Osteoblast (primary cell): ENCODE measurements around the gene GNG13. TPM values are rescaled to one million over a fixed set of nuclear protein-coding genes. Genes with fewer than 3 reads are reported as not detected.
"Not testable (repeated sequence)": the region's sequence is repeated elsewhere in the genome, so short reads cannot be mapped to it uniquely, and the experiment has no call there.

Experiments
- DNase-seq: peaks from one replicate; pipeline ENCODE4 v3.0.0; 2011; ENCODE audit warnings: low spot score, mixed read lengths; ENCODE audit not compliant: insufficient read length; ENCODE audit errors: missing footprints
- H2AFZ ChIP-seq: 2 replicates; pipeline ENCODE4 v1.6.0; 2011; ENCODE audit warnings: mild to moderate bottlenecking, low read length
- H3K27ac ChIP-seq: 2 replicates; pipeline ENCODE4 v1.5.1; 2011; ENCODE audit warnings: mild to moderate bottlenecking, low read depth, low read length, moderate library complexity
- H3K27me3 ChIP-seq: 2 replicates; pipeline ENCODE4 v1.6.0; 2012; ENCODE audit warnings: mild to moderate bottlenecking, control low read depth, inconsistent platforms, low read length, moderate library complexity; ENCODE audit not compliant: insufficient read depth
- H3K36me3 ChIP-seq: 2 replicates; pipeline ENCODE4 v1.5.1; 2011; ENCODE audit warnings: mild to moderate bottlenecking, low read length, control low read depth, moderate library complexity; ENCODE audit not compliant: insufficient read depth
- H3K4me1 ChIP-seq: 2 replicates; pipeline ENCODE4 v1.5.1; 2011; ENCODE audit warnings: mild to moderate bottlenecking, low read length, control low read depth, moderate library complexity; ENCODE audit not compliant: insufficient read depth
- H3K4me2 ChIP-seq: 2 replicates; pipeline ENCODE4 v1.6.0; 2011; ENCODE audit warnings: mild to moderate bottlenecking, low read length; ENCODE audit not compliant: insufficient read depth
- H3K4me3 ChIP-seq: fragments of 200-600 bp; sonication (generic); 3 replicates; pipeline ENCODE4 v1.5.1; 2012; ENCODE audit warnings: mild to moderate bottlenecking, low read length, inconsistent platforms; ENCODE audit not compliant: insufficient read depth
- H3K79me2 ChIP-seq: 2 replicates; pipeline ENCODE4 v1.6.0; 2012; ENCODE audit warnings: mild to moderate bottlenecking, low read length, control low read depth, inconsistent platforms; ENCODE audit not compliant: insufficient read depth
- H3K9me3 ChIP-seq: 2 replicates; pipeline ENCODE4 v1.5.1; 2011; ENCODE audit warnings: low read depth, low read length, control low read depth
- H4K20me1 ChIP-seq: 2 replicates; pipeline ENCODE4 v1.6.0; 2012; ENCODE audit warnings: mild to moderate bottlenecking, low read length, control low read depth; ENCODE audit not compliant: insufficient read depth
- CTCF ChIP-seq: IDR thresholded peaks from 2 replicates; pipeline ENCODE4 v1.5.1; 2011; ENCODE audit warnings: mild to moderate bottlenecking, low read depth, low read length, moderate library complexity; ENCODE audit errors: extremely low read depth
- total RNA-seq: library from RNA; depleted of rRNA; stranded (reverse); fragments of >200 nt; gene quantifications from 2 replicates; pipeline ENCODE4 v1.2.3, GENCODE V29; 2012

Gene GNG13
- total RNA-seq, 1 donor, result not detected

- H2AFZ ChIP-seq, result no peak overlapping the region
- DNase-seq, result no peak
- TF ChIP-seq CTCF, result no peak
- no peaks in the 10 kb centered on the region for H3K4me1 ChIP-seq
- H4K20me1 ChIP-seq, result no peaks in the 10 kb centered on the region
- no peak overlapping the region for H3K4me2 ChIP-seq
- H3K79me2 ChIP-seq, result no peaks in the 10 kb centered on the region
- H3K4me3 ChIP-seq, result no peak overlapping the region
- H3K27ac ChIP-seq, result no peak overlapping the region
- H3K27me3 ChIP-seq, result peaks cover 12% of the 10 kb centered on the region
- H3K9me3 ChIP-seq, result no peaks in the 10 kb centered on the region
- H3K36me3 ChIP-seq, result no peaks in the 10 kb centered on the region
Measured at GRCh38 chr16:754656-755055, 45.9 kb downstream of the GNG13 start.

- H3K36me3 ChIP-seq, H3K79me2 ChIP-seq, H3K4me3 ChIP-seq, H2AFZ ChIP-seq, H3K9me3 ChIP-seq, DNase-seq, H3K4me2 ChIP-seq, H4K20me1 ChIP-seq, H3K27ac ChIP-seq, H3K4me1 ChIP-seq: not testable (repeated sequence)
- H3K27me3 ChIP-seq, result peaks cover 12% of the 10 kb centered on the region
Measured at GRCh38 chr16:754121-754607, 46.4 kb downstream of the GNG13 start.

- TF ChIP-seq CTCF, result no peak
- DNase-seq, result no peak
- Histone ChIP-seq H3K4me2 (no peak overlapping the region), H3K9me3 (no peaks in the 10 kb centered on the region), H3K79me2 (no peaks in the 10 kb centered on the region), H4K20me1 (no peaks in the 10 kb centered on the region), H3K4me1 (no peaks in the 10 kb centered on the region), H3K27me3 (peaks cover 12% of the 10 kb centered on the region), H3K27ac (no peak overlapping the region), H3K4me3 (no peak overlapping the region), H3K36me3 (no peaks in the 10 kb centered on the region), H2AFZ (no peak overlapping the region)
Measured at GRCh38 chr16:752007-752312, 48.6 kb downstream of the GNG13 start.

- no peaks in the 10 kb centered on the region for H3K79me2 ChIP-seq
Measured at GRCh38 chr16:751152-752006, 49.2 kb downstream of the GNG13 start.

More at GRCh38 chr16:751152-752006, 49.2 kb downstream of the GNG13 start:
- Histone ChIP-seq H3K27me3 (peaks cover 12% of the 10 kb centered on the region), H3K4me1 (no peaks in the 10 kb centered on the region), H4K20me1 (no peaks in the 10 kb centered on the region), H3K27ac (no peak overlapping the region), H3K9me3 (no peaks in the 10 kb centered on the region), H3K4me3 (no peak overlapping the region), H3K36me3 (no peaks in the 10 kb centered on the region), H3K4me2 (no peak overlapping the region), H2AFZ (no peak overlapping the region)
- DNase-seq, result no peak
- TF ChIP-seq CTCF, result no peak
